ENCODE results near the gene FKBP1A.

Gene FKBP1A

DNA sequence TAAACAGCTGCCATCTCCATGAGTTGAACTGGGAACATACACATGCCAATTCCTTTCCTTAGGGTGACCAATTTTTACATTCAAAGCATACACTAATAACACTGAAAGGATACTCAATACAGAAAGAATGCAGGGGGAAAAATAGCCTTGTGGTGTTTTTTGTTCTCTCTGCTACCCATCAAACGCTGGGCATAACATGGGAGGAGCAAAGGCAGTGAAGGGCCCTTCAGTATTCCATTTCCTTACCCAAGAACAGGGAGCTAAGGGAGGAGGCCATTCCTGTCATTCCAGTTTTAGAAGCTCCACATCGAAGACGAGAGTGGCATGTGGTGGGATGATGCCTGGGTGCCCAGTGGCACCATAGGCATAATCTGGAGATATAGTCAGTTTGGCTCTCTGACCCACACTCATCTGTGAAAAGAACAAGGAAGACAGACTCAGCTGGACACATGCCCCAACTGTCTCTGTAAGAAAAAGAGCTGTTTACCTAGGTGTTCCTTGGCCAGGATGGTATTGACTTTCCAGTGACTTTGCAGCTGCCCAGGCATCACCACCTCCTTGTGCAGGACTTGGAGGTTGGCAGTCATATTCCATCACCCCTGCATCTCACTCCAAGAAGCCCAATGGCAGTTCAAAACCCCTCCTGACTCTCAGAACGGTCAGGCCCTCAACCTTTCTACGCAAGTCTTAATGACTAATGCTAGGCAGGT, 20.9 kb downstream of the FKBP1A start:
- Histone ChIP-seq H3K27ac (ENCODE audit: low read length) (no peak overlapping the region), H3K79me2 (ENCODE audit: insufficient read depth, low read length) (peaks cover 67% of the 10 kb centered on the region), H3K4me3 (ENCODE audit: low read depth in 1 of 2, low read length in 2 of 2) (no peak overlapping the region), H2AFZ (ENCODE audit: low read depth, low read length) (no peak overlapping the region), H4K20me1 (ENCODE audit: insufficient read depth, low read length) (peaks cover 55% of the 10 kb centered on the region), H3K9me3 (ENCODE audit: insufficient read depth, low read length, severe bottlenecking) (no peaks in the 10 kb centered on the region), H3K4me1 (ENCODE audit: insufficient read depth, low read length) (no peaks in the 10 kb centered on the region), H3K4me2 (ENCODE audit: insufficient read depth, low read length) (no peak overlapping the region), H3K36me3 (ENCODE audit: insufficient read depth, low read length) (peaks cover 86% of the 10 kb centered on the region), H3K9ac (ENCODE audit: low read depth, low read length) (no peak overlapping the region), H3K27me3 (ENCODE audit: insufficient read depth, low read length, poor library complexity) (no peaks in the 10 kb centered on the region)
- TF ChIP-seq CTCF (IDR thresholded peaks at IDR 0.05; ENCODE audit: borderline replicate concordance, extremely low read depth, low read length, poor library complexity, severe bottlenecking), result no peak
- no peak for TF ChIP-seq EZH2 (IDR thresholded peaks at IDR 0.05; ENCODE audit: borderline replicate concordance, low read depth, low read length, severe bottlenecking)
- no peak for DNase-seq
- ATAC-seq (ENCODE audit: insufficient read depth, low read depth), result no peak

GRCh38 chr20:1371202-1371782, 21.6 kb downstream of the FKBP1A start:
- Histone ChIP-seq H3K27ac (ENCODE audit: low read length) (no peak overlapping the region), H3K36me3 (ENCODE audit: insufficient read depth, low read length) (peaks cover 81% of the 10 kb centered on the region), H3K9ac (ENCODE audit: low read depth, low read length) (no peak overlapping the region), H2AFZ (ENCODE audit: low read depth, low read length) (no peak overlapping the region), H3K9me3 (ENCODE audit: insufficient read depth, low read length, severe bottlenecking) (no peaks in the 10 kb centered on the region), H3K27me3 (ENCODE audit: insufficient read depth, low read length, poor library complexity) (no peaks in the 10 kb centered on the region), H3K4me2 (ENCODE audit: insufficient read depth, low read length) (no peak overlapping the region), H3K4me3 (ENCODE audit: low read depth in 1 of 2, low read length in 2 of 2) (no peak overlapping the region), H3K79me2 (ENCODE audit: insufficient read depth, low read length) (peaks cover 60% of the 10 kb centered on the region), H4K20me1 (ENCODE audit: insufficient read depth, low read length) (peaks cover 50% of the 10 kb centered on the region), H3K4me1 (ENCODE audit: insufficient read depth, low read length) (no peaks in the 10 kb centered on the region)
- no peak for ATAC-seq (ENCODE audit: insufficient read depth, low read depth)
- no peak for DNase-seq
- TF ChIP-seq EZH2 (IDR thresholded peaks at IDR 0.05; ENCODE audit: borderline replicate concordance, low read depth, low read length, severe bottlenecking) (no peak), CTCF (IDR thresholded peaks at IDR 0.05; ENCODE audit: borderline replicate concordance, extremely low read depth, low read length, poor library complexity, severe bottlenecking) (no peak)

- Histone ChIP-seq H4K20me1 (ENCODE audit: insufficient read depth, low read length) (peaks cover 43% of the 10 kb centered on the region), H3K4me1 (ENCODE audit: insufficient read depth, low read length) (peaks cover 2% of the 10 kb centered on the region), H3K27me3 (ENCODE audit: insufficient read depth, low read length, poor library complexity) (no peaks in the 10 kb centered on the region), H3K4me2 (ENCODE audit: insufficient read depth, low read length) (no peak overlapping the region), H3K9ac (ENCODE audit: low read depth, low read length) (no peak overlapping the region), H3K9me3 (ENCODE audit: insufficient read depth, low read length, severe bottlenecking) (no peaks in the 10 kb centered on the region), H3K79me2 (ENCODE audit: insufficient read depth, low read length) (peaks cover 58% of the 10 kb centered on the region), H3K36me3 (ENCODE audit: insufficient read depth, low read length) (peaks cover 77% of the 10 kb centered on the region), H2AFZ (ENCODE audit: low read depth, low read length) (no peak overlapping the region), H3K27ac (ENCODE audit: low read length) (no peak overlapping the region), H3K4me3 (ENCODE audit: low read depth in 1 of 2, low read length in 2 of 2) (no peak overlapping the region)
- no peak for TF ChIP-seq CTCF (IDR thresholded peaks at IDR 0.05; ENCODE audit: borderline replicate concordance, extremely low read depth, low read length, poor library complexity, severe bottlenecking)
- TF ChIP-seq EZH2 (IDR thresholded peaks at IDR 0.05; ENCODE audit: borderline replicate concordance, low read depth, low read length, severe bottlenecking), result no peak
- ATAC-seq (ENCODE audit: insufficient read depth, low read depth) (no peak), DNase-seq (no peak)
These were observed 22.2 kb downstream of the FKBP1A start for GRCh38 chr20:1370548-1371110.

Data from DND-41 (cell line).